HS-5 (cell line): ENCODE measurements around the gene RNF227.

Experiments
- DNase-seq: peaks from one replicate; pipeline ENCODE4 v3.0.0-alpha.2; 2012; ENCODE audit warnings: low read depth

The RNF227 gene

GRCh38 chr17:7930841-7931631, 14.9 kb upstream of the RNF227 start:
- DNase-seq, result no peak

GRCh38 chr17:7929158-7930023, 13.3 kb upstream of the RNF227 start, which contains the start of gene KCNAB3:
TSS of gene KCNAB3 (minus strand) at chr17:7929856. CDS start at chr17:7929435, 421 bp downstream.
- DNase-seq, result no peak

GRCh38 chr17:7927596-7927995, 11.5 kb upstream of the RNF227 start:
- no peak for DNase-seq

- no peak for DNase-seq
Measured at GRCh38 chr17:7922845-7923628, 6.9 kb upstream of the RNF227 start.

GRCh38 chr17:7922269-7922844, 6.3 kb upstream of the RNF227 start:
- DNase-seq, result no peak

GRCh38 chr17:7916808-7917207, 719 bp upstream of the RNF227 start:
- peak; percentile 64 for DNase-seq

GRCh38 chr17:7916385-7916682, 245 bp upstream of the RNF227 start:
- no peak for DNase-seq

GRCh38 chr17:7915179-7915610, 894 bp downstream of the RNF227 start:
- peak; percentile 64 for DNase-seq

GRCh38 chr17:7912927-7913524, 3.1 kb downstream of the RNF227 start:
- no peak for DNase-seq

- DNase-seq, result no peak
Measured at GRCh38 chr17:7911116-7911515, 5.0 kb downstream of the RNF227 start.

GRCh38 chr17:7910711-7911110, 5.4 kb downstream of the RNF227 start:
- DNase-seq, result no peak

GRCh38 chr17:7910281-7910680, 5.8 kb downstream of the RNF227 start:
- no peak for DNase-seq

- DNase-seq, result no peak
Measured at GRCh38 chr17:7909089-7909488, 7.0 kb downstream of the RNF227 start.

GRCh38 chr17:7903154-7904103, 12.7 kb downstream of the RNF227 start:
- DNase-seq, result no peak

GRCh38 chr17:7897773-7898172, 18.3 kb downstream of the RNF227 start:
- no peak for DNase-seq

- no peak for DNase-seq
Measured at GRCh38 chr17:7897090-7897489, 19.0 kb downstream of the RNF227 start.

- no peak for DNase-seq
Measured at GRCh38 chr17:7894866-7895265, 21.2 kb downstream of the RNF227 start.

GRCh38 chr17:7894226-7894625, 21.9 kb downstream of the RNF227 start:
- no peak for DNase-seq

GRCh38 chr17:7893187-7893880, 22.8 kb downstream of the RNF227 start:
- DNase-seq, result no peak
